Body of pancreas (tissue), 4 donors: ENCODE results near the gene ZNF562. TPM values are rescaled to one million over a fixed set of nuclear protein-coding genes. Genes with fewer than 3 reads are reported as not detected.

Source experiments
- ATAC-seq: fragments of 150-250 bp; one replicate; pipeline ENCODE4 v1.9.1; 2016
- DNase-seq, 4 donors: peaks; one replicate each; pipeline ENCODE4 v3.0.0-alpha.2; 2019
- H3K27ac ChIP-seq, 4 donors: fragments of 200-600 bp; sonication (generic); 1 replicate in 3 of 4; 2 replicates in 1 of 4; pipeline versions ENCODE4 v1.5.1 to v1.6.1; 2016 to 2019; ENCODE audit warnings: mild to moderate bottlenecking in 1 of 4, mixed read lengths in 1 of 4, moderate library complexity in 1 of 4
- H3K27me3 ChIP-seq, 2 donors: fragments of 200-600 bp; sonication (generic); one replicate each; pipeline ENCODE4 v1.6.0; 2016; ENCODE audit warnings: mild to moderate bottlenecking in 1 of 2
- H3K36me3 ChIP-seq, 2 donors: fragments of 200-600 bp; sonication (generic); replicated peaks in 1 of 2; 2 replicates each; pipeline ENCODE4 v1.5.1; 2016; ENCODE audit warnings: low read depth in 2 of 2; ENCODE audit not compliant: insufficient read depth in 1 of 2
- H3K4me1 ChIP-seq: fragments of 200-600 bp; sonication (generic); one replicate; pipeline ENCODE4 v1.6.0; 2016
- H3K4me3 ChIP-seq, 2 donors: fragments of 200-600 bp; sonication (generic); 1 replicate in 1 of 2; 2 replicates in 1 of 2; pipeline ENCODE4 v1.5.1; 2016 to 2019
- H3K9me3 ChIP-seq, 3 donors: fragments of 200-600 bp; sonication (generic); 1 replicate in 2 of 3; 2 replicates in 1 of 3; pipeline ENCODE4 v1.5.1; 2016
- CTCF ChIP-seq, 7 experiments: fragments of 450-650 bp in 4 of 7; fragments of 200-600 bp in 3 of 7; sonication (generic) in 3 of 7; IDR thresholded peaks; one replicate each; pipeline ENCODE4 v1.5.1; 2016 to 2019; ENCODE audit warnings: antibody characterized with exemption in 7 of 7
- POLR2A ChIP-seq, 3 donors: fragments of 450-650 bp; IDR thresholded peaks; one replicate each; pipeline ENCODE4 v1.6.1; 2016; ENCODE audit warnings: antibody characterized with exemption in 3 of 3, mild to moderate bottlenecking in 2 of 3
- whole genome bisulfite sequencing, 2 donors: methylation state at CpG; one replicate each; pipeline ENCODE4 v1.1.5; 2017; 5-methylcytosine and 5-hydroxymethylcytosine counted together
- intact Hi-C: fragments of 100-400 bp; cut with DNase I; formaldehyde crosslinking; loops from one replicate; pipeline ENCODE4 v1.15.1; 2023
- total RNA-seq, 2 donors: library from RNA; depleted of rRNA; stranded (reverse); fragments of >200 nt; gene quantifications; one replicate each; pipeline ENCODE4 v1.1.0, GENCODE V29; 2016

ZNF562 gene
- total RNA-seq, 2 donors from 2014 or later = 9.1 to 18.1 TPM

DNA sequence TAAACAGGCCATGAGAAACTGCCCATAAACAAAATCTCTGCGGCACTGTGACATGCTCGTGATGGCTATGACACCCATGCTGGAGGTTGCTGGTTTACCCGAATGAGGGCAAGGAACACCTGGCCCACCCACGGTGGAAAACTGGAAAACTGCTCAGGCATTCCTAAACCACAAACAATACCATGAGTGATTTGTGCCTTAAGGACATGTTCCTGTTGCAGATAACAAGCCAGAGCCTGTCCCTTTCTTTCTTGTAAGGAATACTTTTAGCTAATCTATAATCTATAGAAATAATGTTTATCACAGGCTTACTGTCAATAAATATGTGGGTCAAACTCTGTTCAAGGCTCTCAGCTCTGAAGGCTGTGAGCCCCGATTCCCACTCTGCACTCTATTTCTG is 66.0 kb downstream of the ZNF562 start:
- Histone ChIP-seq H3K9me3 (peaks cover 0 to 41% (median 6%) of the 10 kb centered on the region in 3 donors), H3K27ac (no peak overlapping the region), H3K27me3 (no peaks in the 10 kb centered on the region), H3K4me3 (no peak overlapping the region), H3K36me3 (peaks cover 41% of the 10 kb centered on the region in 2 donors), H3K4me1 (no peaks in the 10 kb centered on the region)
- TF ChIP-seq CTCF (IDR thresholded peaks at IDR 0.05) (no peak), POLR2A (IDR thresholded peaks at IDR 0.05) (no peak)
- no peak for DNase-seq
- no peak for ATAC-seq
- 94 to 97% methylated on average over 5 of the region's 5 CpGs for WGBS, 2 donors
- intact Hi-C loops = no loop called here

DNA sequence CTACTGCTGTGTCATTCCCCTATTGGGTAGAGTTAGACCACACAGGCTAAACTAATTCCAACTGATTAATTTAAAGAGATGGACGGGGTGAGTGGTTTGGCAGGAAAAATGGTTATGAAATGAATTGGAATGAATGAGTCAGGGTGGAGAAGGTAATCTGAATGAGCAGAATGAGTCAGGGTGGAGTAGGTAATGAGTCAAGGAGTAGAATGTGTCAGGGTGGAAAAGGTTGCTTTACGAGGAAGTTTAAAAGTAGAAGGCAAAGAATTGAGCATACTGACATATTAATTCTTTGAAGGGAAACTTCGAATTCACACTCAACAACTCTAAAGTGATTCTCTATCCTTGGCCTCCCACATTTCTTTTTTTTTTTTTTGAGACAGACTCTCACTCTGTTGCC is 77.9 kb downstream of the ZNF562 start:
- H3K27me3 ChIP-seq = no peaks in the 10 kb centered on the region
- H3K4me1 ChIP-seq = no peaks in the 10 kb centered on the region
- H3K4me3 ChIP-seq = no peak overlapping the region
- TF ChIP-seq POLR2A (IDR thresholded peaks at IDR 0.05) = no peak
- TF ChIP-seq CTCF (IDR thresholded peaks at IDR 0.05) = no peak
- peaks cover 0 to 11% (median 0%) of the 10 kb centered on the region in 3 donors for H3K9me3 ChIP-seq
- WGBS, 2 donors = 76% methylated on average over 3 of the region's 3 CpGs
- intact Hi-C loops = no loop called here
- DNase-seq (no peak), ATAC-seq (no peak)
- no peaks in the 10 kb centered on the region for H3K36me3 ChIP-seq
- no peak overlapping the region for H3K27ac ChIP-seq

Other genes starting within 250 kb of the ZNF562 start
- 10 to 100 TPM; 12.2 to 13.7 TPM for gene ZNF266, start 239.5 kb downstream of the ZNF562 start, total RNA-seq
- gene ZNF560, start 176.5 kb downstream of the ZNF562 start, total RNA-seq = not detected
- gene ZNF426, start 136.5 kb downstream of the ZNF562 start, total RNA-seq = 1 to 10 TPM; 3.6 to 4.2 TPM
- gene ZNF121, start 90.6 kb downstream of the ZNF562 start, total RNA-seq = 10 to 100 TPM; 11.2 to 44.5 TPM
- 10 to 100 TPM; 12.5 to 17.4 TPM for gene ZNF561, start 53.9 kb downstream of the ZNF562 start, total RNA-seq
- 1 to 10 TPM; 4.0 to 4.7 TPM for gene ZNF846, start 93.6 kb upstream of the ZNF562 start, total RNA-seq
- 10 to 100 TPM; 16.1 to 25.4 TPM for gene FBXL12, start 144.0 kb upstream of the ZNF562 start, total RNA-seq
- 100 to 1,000 TPM; 113 to 120 TPM for gene UBL5, start 152.8 kb upstream of the ZNF562 start, total RNA-seq
- gene PIN1, start 160.2 kb upstream of the ZNF562 start, total RNA-seq = 10 to 100 TPM; 22.7 to 27.0 TPM